ENCODE results near the gene FASTKD2. TPM values are rescaled to one million over a fixed set of nuclear protein-coding genes. Genes with fewer than 3 reads are reported as not detected.

Gene FASTKD2
- 29.1 to 37.1 TPM (median 33.0 TPM) in 5 replicates for total RNA-seq (2022; extraction: Qiagen RNA extraction)

GRCh38 chr2:206765242-206766056 lies at the start of gene FASTKD2, which contains the start of gene MDH1B:
Gene FASTKD2 (plus strand): TSS chr2:206765606. CDS start chr2:206766694, 1,088 bp downstream.
Gene MDH1B (minus strand): TSS chr2:206765328. CDS start chr2:206765271, 57 bp downstream.

GRCh38 chr2:206718296-206718695 lies 47.1 kb upstream of the FASTKD2 start, which contains the start of gene DYTN:
Gene DYTN (minus strand): TSS chr2:206718396. CDS start chr2:206718279, 117 bp downstream.

Other genes starting within 250 kb of the FASTKD2 start
- gene FAM237A, start 123.1 kb upstream of the FASTKD2 start, total RNA-seq (2022; extraction: Qiagen RNA extraction) = not detected in 5 replicates
- not detected in 5 replicates for gene DYTN, start 47.2 kb upstream of the FASTKD2 start, total RNA-seq (2022; extraction: Qiagen RNA extraction)
- 1.4 to 2.0 TPM (median 1.7 TPM) in 5 replicates for gene MDH1B, start 278 bp upstream of the FASTKD2 start, total RNA-seq (2022; extraction: Qiagen RNA extraction)
- 0.11 to 0.13 TPM in 2 of 5 replicates, not detected in the others for gene CPO, start 173.9 kb downstream of the FASTKD2 start, total RNA-seq (2022; extraction: Qiagen RNA extraction)